Right lobe of liver (tissue), 4 donors: ENCODE results near the gene EBP.

ENCODE experiments used
- POLR2A ChIP-seq: fragments of 450-650 bp; IDR thresholded peaks from one replicate; pipeline ENCODE4 v1.6.1; 2017; ENCODE audit warnings: antibody characterized with exemption, mild to moderate bottlenecking
- TF ChIP-seq, protein P1 (sequence below), 4 donors: fragments of 200-600 bp in 3 of 4; fragments of 450-650 bp in 1 of 4; IDR thresholded peaks; one replicate each; pipeline versions ENCODE4 v1.5.1 to v1.8.0; 2016 to 2022; ENCODE audit warnings: antibody characterized with exemption in 4 of 4, mild to moderate bottlenecking in 2 of 4
- donor health status: DM: no; HTN: no; CAD: no.
- donor health status: DM: no; HTN: no; CAD: no.
- donor health status: DM: no; HTN: yes; CAD: no.

DNA sequence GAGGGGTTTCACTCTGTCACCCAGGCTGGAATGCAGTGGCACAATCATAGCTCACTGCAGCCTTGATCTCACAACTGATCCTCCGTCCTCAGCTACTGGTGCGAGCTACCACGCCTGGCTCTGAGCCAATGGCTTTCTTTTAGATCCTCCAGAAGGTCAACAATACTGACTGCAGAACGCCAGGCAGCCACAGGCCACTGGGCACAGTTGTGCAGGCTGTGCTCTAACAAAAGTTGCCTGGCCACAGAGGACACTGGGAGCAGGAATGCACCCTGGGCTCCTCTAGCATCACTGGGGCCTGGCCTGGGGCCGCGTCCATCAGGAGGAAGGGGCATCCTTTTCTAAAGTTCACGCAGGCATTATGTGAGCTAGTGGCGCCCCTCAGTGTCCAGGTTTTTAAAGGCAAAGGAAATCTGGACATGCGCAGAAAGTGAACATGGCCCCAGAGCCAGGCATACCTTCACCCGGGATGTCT lies 27.7 kb upstream of the EBP start:
- TF ChIP-seq POLR2A, result no peak
- TF ChIP-seq, protein P1, sequence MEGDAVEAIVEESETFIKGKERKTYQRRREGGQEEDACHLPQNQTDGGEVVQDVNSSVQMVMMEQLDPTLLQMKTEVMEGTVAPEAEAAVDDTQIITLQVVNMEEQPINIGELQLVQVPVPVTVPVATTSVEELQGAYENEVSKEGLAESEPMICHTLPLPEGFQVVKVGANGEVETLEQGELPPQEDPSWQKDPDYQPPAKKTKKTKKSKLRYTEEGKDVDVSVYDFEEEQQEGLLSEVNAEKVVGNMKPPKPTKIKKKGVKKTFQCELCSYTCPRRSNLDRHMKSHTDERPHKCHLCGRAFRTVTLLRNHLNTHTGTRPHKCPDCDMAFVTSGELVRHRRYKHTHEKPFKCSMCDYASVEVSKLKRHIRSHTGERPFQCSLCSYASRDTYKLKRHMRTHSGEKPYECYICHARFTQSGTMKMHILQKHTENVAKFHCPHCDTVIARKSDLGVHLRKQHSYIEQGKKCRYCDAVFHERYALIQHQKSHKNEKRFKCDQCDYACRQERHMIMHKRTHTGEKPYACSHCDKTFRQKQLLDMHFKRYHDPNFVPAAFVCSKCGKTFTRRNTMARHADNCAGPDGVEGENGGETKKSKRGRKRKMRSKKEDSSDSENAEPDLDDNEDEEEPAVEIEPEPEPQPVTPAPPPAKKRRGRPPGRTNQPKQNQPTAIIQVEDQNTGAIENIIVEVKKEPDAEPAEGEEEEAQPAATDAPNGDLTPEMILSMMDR (IDR thresholded peaks at IDR 0.05), result peak in 3 of 4 donors; percentile 12 to 20 (median 13)
